Progenitor cell of endocrine pancreas (in vitro differentiated cells): ENCODE measurements around the gene HOXA1. TPM values are rescaled to one million over a fixed set of nuclear protein-coding genes. Genes with fewer than 3 reads are reported as not detected.

Experiments used
- DNase-seq: peaks from one replicate; pipeline ENCODE4 v3.0.0; 2021; ENCODE audit warnings: low spot score; ENCODE audit not compliant: unreplicated experiment
- H3K27ac Mint-ChIP-seq: 2 replicates; pipeline ENCODE4 v1.8.0; 2021; ENCODE audit warnings: mild to moderate bottlenecking, moderate library complexity, mixed read lengths
- H3K27me3 Mint-ChIP-seq: 2 replicates; pipeline ENCODE4 v1.8.0; 2021; ENCODE audit warnings: mixed read lengths
- H3K36me3 Mint-ChIP-seq: 2 replicates; pipeline ENCODE4 v1.8.0; 2022; ENCODE audit warnings: mixed read lengths; ENCODE audit not compliant: insufficient read depth
- H3K4me1 Mint-ChIP-seq: 2 replicates; pipeline ENCODE4 v1.8.0; 2021; ENCODE audit warnings: low read depth, mixed read lengths
- H3K4me3 Mint-ChIP-seq: 2 replicates; pipeline ENCODE4 v1.8.0; 2021; ENCODE audit warnings: low read depth, mild to moderate bottlenecking, moderate library complexity, mixed read lengths
- H3K9me3 Mint-ChIP-seq: 2 replicates; pipeline ENCODE4 v1.8.0; 2021; ENCODE audit warnings: low read depth, mixed read lengths
- total RNA-seq: library from RNA; stranded (reverse); gene quantifications from 2 replicates; pipeline ENCODE4 v1.2.1, GENCODE V29; 2021
- TF ChIP-seq, protein P1 (sequence below): fragments of 200-600 bp; sonication (generic); IDR thresholded peaks from one replicate; pipeline ENCODE4 v1.5.0; 2021; ENCODE audit warnings: antibody characterized with exemption, mild to moderate bottlenecking; ENCODE audit not compliant: unreplicated experiment

HOXA1 gene
- total RNA-seq, 1 donor from 2014 or later, result 31.2 TPM

DNA sequence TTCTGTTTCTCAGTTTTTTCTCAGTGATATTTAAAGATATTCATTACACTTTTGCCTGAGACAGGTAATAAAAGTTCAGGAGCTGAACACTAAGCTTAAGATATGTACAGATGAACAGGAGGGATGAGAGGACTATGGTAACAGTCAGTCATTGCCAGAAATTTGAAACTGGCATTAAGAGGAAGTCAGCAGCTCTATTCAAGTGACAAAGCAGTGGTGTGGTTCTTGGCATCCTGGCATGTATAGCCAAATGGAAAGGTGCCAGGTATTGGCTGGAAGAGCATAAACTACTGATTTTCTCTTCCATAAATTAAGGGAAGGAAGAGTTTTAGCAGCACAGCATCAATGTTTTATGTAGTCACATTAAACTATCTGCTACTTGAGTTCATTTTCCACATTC, 22.7 kb downstream of the HOXA1 start:
- H3K36me3 Mint-ChIP-seq, result peaks cover 2% of the 10 kb centered on the region
- H3K27ac Mint-ChIP-seq, result no peak overlapping the region

DNA sequence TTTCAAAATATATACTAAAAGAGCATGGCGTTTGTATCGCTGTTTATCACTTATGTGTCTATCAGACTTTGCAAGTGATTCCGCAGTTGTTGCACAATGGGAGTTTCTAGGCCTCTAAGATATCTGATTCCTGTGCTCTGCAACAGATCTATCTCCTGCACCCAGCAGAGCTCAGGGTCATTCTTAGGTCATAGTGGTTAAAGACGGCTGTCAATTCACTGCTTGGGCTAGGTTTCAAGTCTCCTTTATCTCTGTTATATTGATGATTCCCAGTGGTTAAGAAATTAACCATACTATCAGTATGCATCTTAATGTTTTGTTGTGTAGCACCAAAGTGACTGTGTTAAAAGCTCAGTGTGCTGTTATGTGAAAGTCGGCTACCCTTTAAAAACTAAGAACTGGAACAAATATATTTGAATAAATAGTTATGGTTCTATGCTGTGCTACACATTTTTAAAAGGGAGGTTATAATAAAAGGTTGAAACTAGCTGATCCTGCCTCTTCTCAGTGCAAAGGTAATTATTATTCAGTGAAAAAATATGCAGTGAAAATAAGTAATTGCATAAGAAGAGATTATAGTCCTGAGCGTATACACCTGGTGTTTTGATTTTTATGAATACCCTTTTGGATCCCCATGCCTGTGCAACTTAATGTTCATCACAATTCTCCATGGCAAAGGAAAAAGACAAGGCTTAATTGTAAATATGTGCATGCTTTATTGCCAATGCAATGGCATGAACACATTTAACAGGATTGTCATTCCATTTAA, 24.0 kb downstream of the HOXA1 start:
- TF ChIP-seq, protein P1, sequence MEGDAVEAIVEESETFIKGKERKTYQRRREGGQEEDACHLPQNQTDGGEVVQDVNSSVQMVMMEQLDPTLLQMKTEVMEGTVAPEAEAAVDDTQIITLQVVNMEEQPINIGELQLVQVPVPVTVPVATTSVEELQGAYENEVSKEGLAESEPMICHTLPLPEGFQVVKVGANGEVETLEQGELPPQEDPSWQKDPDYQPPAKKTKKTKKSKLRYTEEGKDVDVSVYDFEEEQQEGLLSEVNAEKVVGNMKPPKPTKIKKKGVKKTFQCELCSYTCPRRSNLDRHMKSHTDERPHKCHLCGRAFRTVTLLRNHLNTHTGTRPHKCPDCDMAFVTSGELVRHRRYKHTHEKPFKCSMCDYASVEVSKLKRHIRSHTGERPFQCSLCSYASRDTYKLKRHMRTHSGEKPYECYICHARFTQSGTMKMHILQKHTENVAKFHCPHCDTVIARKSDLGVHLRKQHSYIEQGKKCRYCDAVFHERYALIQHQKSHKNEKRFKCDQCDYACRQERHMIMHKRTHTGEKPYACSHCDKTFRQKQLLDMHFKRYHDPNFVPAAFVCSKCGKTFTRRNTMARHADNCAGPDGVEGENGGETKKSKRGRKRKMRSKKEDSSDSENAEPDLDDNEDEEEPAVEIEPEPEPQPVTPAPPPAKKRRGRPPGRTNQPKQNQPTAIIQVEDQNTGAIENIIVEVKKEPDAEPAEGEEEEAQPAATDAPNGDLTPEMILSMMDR, result no peak
- peak overlapping the region; percentile 43 for H3K27ac Mint-ChIP-seq
- peaks cover 4% of the 10 kb centered on the region for H3K9me3 Mint-ChIP-seq
- H3K4me1 Mint-ChIP-seq, result peaks cover 18% of the 10 kb centered on the region
- peaks cover 2% of the 10 kb centered on the region for H3K36me3 Mint-ChIP-seq
- peak overlapping the region; percentile 2 for H3K4me3 Mint-ChIP-seq
- no peaks in the 10 kb centered on the region for H3K27me3 Mint-ChIP-seq
- DNase-seq, result no peak

More for the DNA sequence above, 22.7 kb downstream of the HOXA1 start:
- peaks cover 4% of the 10 kb centered on the region for H3K9me3 Mint-ChIP-seq
- DNase-seq, result no peak
- no peak overlapping the region for H3K4me3 Mint-ChIP-seq
- TF ChIP-seq, protein P1, result no peak
- H3K27me3 Mint-ChIP-seq, result no peaks in the 10 kb centered on the region
- peaks cover 18% of the 10 kb centered on the region for H3K4me1 Mint-ChIP-seq

DNA sequence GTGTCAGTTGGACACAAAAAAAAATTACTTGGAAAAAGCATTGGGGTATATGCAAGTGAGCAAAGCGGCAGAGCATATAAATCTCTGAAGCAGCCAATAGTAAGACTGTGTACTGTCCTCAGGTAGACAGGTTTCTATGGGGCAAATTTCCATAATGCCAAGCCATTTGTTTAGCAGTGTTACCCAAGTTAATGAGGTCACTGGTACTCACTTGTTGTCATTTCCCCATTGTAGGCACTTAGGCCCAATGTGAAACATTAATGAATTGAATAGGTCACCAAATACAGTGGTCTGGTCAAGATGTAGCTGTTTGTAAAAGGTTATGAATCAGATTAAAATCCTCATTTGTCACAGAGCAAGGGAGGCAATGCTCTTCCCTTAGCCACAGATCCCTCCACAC, 27.5 kb downstream of the HOXA1 start:
- TF ChIP-seq, protein P1, result no peak
- H3K27me3 Mint-ChIP-seq, result no peaks in the 10 kb centered on the region
- no peak overlapping the region for H3K27ac Mint-ChIP-seq
- no peak overlapping the region for H3K4me3 Mint-ChIP-seq
- H3K36me3 Mint-ChIP-seq, result no peaks in the 10 kb centered on the region
- no peak for DNase-seq
- H3K4me1 Mint-ChIP-seq, result peaks cover 21% of the 10 kb centered on the region
- no peaks in the 10 kb centered on the region for H3K9me3 Mint-ChIP-seq

GRCh38 chr7:27066148-27066547, 29.7 kb downstream of the HOXA1 start:
- Mint-ChIP-seq H3K4me3 (no peak overlapping the region), H3K27me3 (no peaks in the 10 kb centered on the region), H3K4me1 (peaks cover 8% of the 10 kb centered on the region), H3K27ac (no peak overlapping the region), H3K9me3 (no peaks in the 10 kb centered on the region), H3K36me3 (no peaks in the 10 kb centered on the region)
- no peak for DNase-seq
- TF ChIP-seq, protein P1, result no peak

GRCh38 chr7:27065709-27066108, 30.1 kb downstream of the HOXA1 start:
- no peak for DNase-seq
- Mint-ChIP-seq H3K4me3 (no peak overlapping the region), H3K27me3 (no peaks in the 10 kb centered on the region), H3K27ac (no peak overlapping the region), H3K4me1 (peaks cover 8% of the 10 kb centered on the region), H3K9me3 (no peaks in the 10 kb centered on the region), H3K36me3 (no peaks in the 10 kb centered on the region)
- TF ChIP-seq, protein P1, result no peak
